Trophoblast cell (in vitro differentiated cells and primary cell): ENCODE measurements around the gene KCNAB1.

Experiments used
- DNase-seq, 2 donors: peaks; one replicate each; pipeline ENCODE4 v3.0.0-alpha.2; 2016
- H2AFZ ChIP-seq: 2 replicates; pipeline ENCODE4 v1.6.1; 2013; ENCODE audit warnings: low read length, moderate library complexity, mild to moderate bottlenecking; ENCODE audit not compliant: insufficient read depth, poor library complexity
- H2AK5ac ChIP-seq: 2 replicates; pipeline ENCODE4 v1.6.1; 2013; ENCODE audit warnings: mild to moderate bottlenecking, low read length
- H2BK120ac ChIP-seq: 2 replicates; pipeline ENCODE4 v1.6.1; 2013; ENCODE audit warnings: low read length, mild to moderate bottlenecking, moderate library complexity; ENCODE audit not compliant: insufficient read depth, poor library complexity
- H2BK12ac ChIP-seq: 2 replicates; pipeline ENCODE4 v1.6.1; 2013; ENCODE audit warnings: mild to moderate bottlenecking, low read length, moderate library complexity
- H2BK5ac ChIP-seq: 2 replicates; pipeline ENCODE4 v1.6.1; 2013; ENCODE audit warnings: low read length, low read depth, moderate library complexity, mild to moderate bottlenecking; ENCODE audit not compliant: poor library complexity
- H3K14ac ChIP-seq: 2 replicates; pipeline ENCODE4 v1.6.1; 2013; ENCODE audit warnings: mild to moderate bottlenecking, low read length
- H3K18ac ChIP-seq: 2 replicates; pipeline ENCODE4 v1.6.1; 2013; ENCODE audit warnings: mild to moderate bottlenecking, low read length
- H3K23ac ChIP-seq: 2 replicates; pipeline ENCODE4 v1.6.1; 2013; ENCODE audit warnings: low read length
- H3K27ac ChIP-seq: 2 replicates; pipeline ENCODE4 v1.5.1; 2013; ENCODE audit warnings: low read depth, mild to moderate bottlenecking, inconsistent platforms, low read length, moderate library complexity
- H3K27me3 ChIP-seq: 2 replicates; pipeline ENCODE4 v1.6.1; 2013; ENCODE audit warnings: inconsistent platforms, mild to moderate bottlenecking, low read length, moderate library complexity; ENCODE audit not compliant: insufficient read depth
- H3K36me3 ChIP-seq, 2 experiments: 1 replicate in 1 of 2; 2 replicates in 1 of 2; pipeline ENCODE4 v1.6.1; 2013; ENCODE audit warnings: low read length in 2 of 2, mild to moderate bottlenecking in 2 of 2, moderate library complexity in 1 of 2; ENCODE audit not compliant: insufficient read depth in 2 of 2, control insufficient read depth in 1 of 2
- H3K4ac ChIP-seq: 2 replicates; pipeline ENCODE4 v1.6.1; 2013; ENCODE audit warnings: low read depth, mild to moderate bottlenecking, low read length, moderate library complexity
- H3K4me1 ChIP-seq, 2 experiments: 1 replicate in 1 of 2; 2 replicates in 1 of 2; pipeline ENCODE4 v1.6.1; 2013; ENCODE audit warnings: low read length in 2 of 2, mild to moderate bottlenecking in 2 of 2, moderate library complexity in 1 of 2; ENCODE audit not compliant: insufficient read depth in 2 of 2, control insufficient read depth in 1 of 2
- H3K4me2 ChIP-seq: 2 replicates; pipeline ENCODE4 v1.6.1; 2013; ENCODE audit warnings: inconsistent platforms, mild to moderate bottlenecking, low read length, moderate library complexity
- H3K4me3 ChIP-seq: 2 replicates; pipeline ENCODE4 v1.5.1; 2013; ENCODE audit warnings: mild to moderate bottlenecking, low read depth, low read length, inconsistent platforms
- H3K79me1 ChIP-seq: one replicate; pipeline ENCODE4 v1.6.1; 2013; ENCODE audit warnings: low read length
- H3K79me2 ChIP-seq: 2 replicates; pipeline ENCODE4 v1.6.1; 2013; ENCODE audit warnings: low read length, mild to moderate bottlenecking; ENCODE audit not compliant: control insufficient read depth, insufficient read depth, poor library complexity
- H3K9ac ChIP-seq: 2 replicates; pipeline ENCODE4 v1.6.1; 2013; ENCODE audit warnings: mild to moderate bottlenecking, low read length
- H3K9me3 ChIP-seq: 2 replicates; pipeline ENCODE4 v1.6.1; 2013; ENCODE audit warnings: low read depth, mild to moderate bottlenecking, control low read depth, inconsistent platforms, low read length; ENCODE audit not compliant: insufficient read depth
- H4K12ac ChIP-seq: 2 replicates; pipeline ENCODE4 v1.6.1; 2013; ENCODE audit warnings: low read depth, mild to moderate bottlenecking, low read length, moderate library complexity
- H4K8ac ChIP-seq: 2 replicates; pipeline ENCODE4 v1.6.1; 2013; ENCODE audit warnings: low read depth, mild to moderate bottlenecking, low read length, moderate library complexity
- H4K91ac ChIP-seq: one replicate; pipeline ENCODE4 v1.6.1; 2013; ENCODE audit warnings: low read depth, mild to moderate bottlenecking, low read length, moderate library complexity
- WGBS: extraction: QIAGEN DNeasy Blood & Tissue Kit; methylation state at CpG from one replicate; pipeline ENCODE4 v1.1.7; 2013; ENCODE audit warnings: missing lambda C conversion rate; ENCODE audit not compliant: insufficient read length, insufficient coverage; ENCODE audit errors: extremely low coverage; 5-methylcytosine and 5-hydroxymethylcytosine counted together

KCNAB1 gene

GRCh38 chr3:156416846-156417558 is 296.6 kb downstream of the KCNAB1 start:
- no peak overlapping the region for H2BK120ac ChIP-seq
- H3K36me3 ChIP-seq = no peaks in the 10 kb centered on the region
- no peak overlapping the region for H2AK5ac ChIP-seq
- no peak overlapping the region for H3K14ac ChIP-seq
- H3K23ac ChIP-seq = no peak overlapping the region
- H3K4me3 ChIP-seq = no peak overlapping the region
- WGBS = no CpG with 5 or more reads among the region's 3 CpGs
- no peak overlapping the region for H4K8ac ChIP-seq
- no peak overlapping the region for H4K91ac ChIP-seq
- no peak for DNase-seq
- no peak overlapping the region for H4K12ac ChIP-seq
- no peaks in the 10 kb centered on the region for H3K79me2 ChIP-seq
- no peak overlapping the region for H3K18ac ChIP-seq
- H2BK5ac ChIP-seq = no peak overlapping the region
- no peak overlapping the region for H3K27ac ChIP-seq
- no peaks in the 10 kb centered on the region for H3K27me3 ChIP-seq
- no peak overlapping the region for H3K4ac ChIP-seq
- H2AFZ ChIP-seq = no peak overlapping the region
- H3K4me1 ChIP-seq = no peaks in the 10 kb centered on the region
- H3K79me1 ChIP-seq = no peaks in the 10 kb centered on the region
- H2BK12ac ChIP-seq = no peak overlapping the region
- H3K4me2 ChIP-seq = no peak overlapping the region
- no peak overlapping the region for H3K9ac ChIP-seq
- H3K9me3 ChIP-seq = no peaks in the 10 kb centered on the region

- Histone ChIP-seq H3K14ac (no peak overlapping the region), H2BK12ac (no peak overlapping the region), H3K9me3 (no peaks in the 10 kb centered on the region), H3K27ac (no peak overlapping the region), H2AFZ (no peak overlapping the region), H3K79me2 (no peaks in the 10 kb centered on the region), H3K4me1 (no peaks in the 10 kb centered on the region), H4K12ac (no peak overlapping the region), H3K18ac (no peak overlapping the region), H3K23ac (no peak overlapping the region), H4K91ac (no peak overlapping the region), H2BK5ac (no peak overlapping the region), H3K4me3 (no peak overlapping the region), H3K4me2 (no peak overlapping the region), H3K4ac (no peak overlapping the region), H3K79me1 (no peaks in the 10 kb centered on the region), H3K9ac (no peak overlapping the region), H2BK120ac (no peak overlapping the region), H3K36me3 (no peaks in the 10 kb centered on the region), H4K8ac (no peak overlapping the region), H3K27me3 (no peaks in the 10 kb centered on the region), H2AK5ac (no peak overlapping the region)
- WGBS = no CpG with 5 or more reads among the region's 4 CpGs
- DNase-seq = no peak
Measured at GRCh38 chr3:156417559-156418132, 297.3 kb downstream of the KCNAB1 start.

GRCh38 chr3:156418428-156418827 is 298.1 kb downstream of the KCNAB1 start:
- Histone ChIP-seq H2AFZ (no peak overlapping the region), H3K23ac (peak overlapping the region; percentile 67), H2BK120ac (no peak overlapping the region), H3K79me1 (no peaks in the 10 kb centered on the region), H2BK5ac (no peak overlapping the region), H3K36me3 (no peaks in the 10 kb centered on the region), H2BK12ac (no peak overlapping the region), H3K4ac (no peak overlapping the region), H3K27me3 (no peaks in the 10 kb centered on the region), H4K91ac (no peak overlapping the region), H3K27ac (no peak overlapping the region), H3K4me2 (no peak overlapping the region), H2AK5ac (no peak overlapping the region), H3K9ac (no peak overlapping the region), H3K4me3 (no peak overlapping the region), H3K79me2 (no peaks in the 10 kb centered on the region), H3K4me1 (no peaks in the 10 kb centered on the region), H3K18ac (no peak overlapping the region), H3K14ac (no peak overlapping the region), H4K12ac (no peak overlapping the region), H4K8ac (no peak overlapping the region), H3K9me3 (no peaks in the 10 kb centered on the region)
- WGBS = no CpG with 5 or more reads among the region's 2 CpGs
- no peak for DNase-seq

- Histone ChIP-seq H3K9ac (no peak overlapping the region), H4K12ac (no peak overlapping the region), H3K27ac (no peak overlapping the region), H2BK5ac (no peak overlapping the region), H2AK5ac (no peak overlapping the region), H4K8ac (no peak overlapping the region), H3K4ac (no peak overlapping the region), H3K4me2 (no peak overlapping the region), H3K14ac (no peak overlapping the region), H3K27me3 (no peaks in the 10 kb centered on the region), H4K91ac (no peak overlapping the region), H3K9me3 (no peaks in the 10 kb centered on the region), H3K79me2 (no peaks in the 10 kb centered on the region), H3K23ac (no peak overlapping the region), H2BK120ac (no peak overlapping the region), H3K79me1 (no peaks in the 10 kb centered on the region), H3K18ac (no peak overlapping the region), H3K4me1 (no peaks in the 10 kb centered on the region), H2AFZ (no peak overlapping the region), H3K4me3 (no peak overlapping the region), H2BK12ac (no peak overlapping the region), H3K36me3 (no peaks in the 10 kb centered on the region)
- no peak for DNase-seq
- WGBS = no CpG with 5 or more reads among the region's 4 CpGs
Measured at GRCh38 chr3:156421534-156421933, 301.2 kb downstream of the KCNAB1 start.
